ENCODE data around the gene SMOC2.
"Not testable (repeated sequence)": the region's sequence is repeated elsewhere in the genome, so short reads cannot be mapped to it uniquely, and the experiment has no call there.

The SMOC2 gene

GRCh38 chr6:168676552-168677322 lies 235.8 kb downstream of the SMOC2 start:
- in situ Hi-C loops (cut with MboI; ENCODE audit: low sequenced_read_pairs, unreplicated experiment), result no loop called here
- no peak for DNase-seq (ENCODE audit: low spot score)
- TF ChIP-seq CTCF (IDR thresholded peaks at IDR 0.05; ENCODE audit: borderline replicate concordance, control extremely low read depth, extremely low read depth, insufficient read depth, missing control alignments), result no peak

- DNase-seq (ENCODE audit: low spot score); in situ Hi-C loops (cut with MboI; ENCODE audit: low sequenced_read_pairs, unreplicated experiment): not testable (repeated sequence)
Observed at GRCh38 chr6:168677323-168677781, 236.4 kb downstream of the SMOC2 start.

- in situ Hi-C loops (cut with MboI; ENCODE audit: low sequenced_read_pairs, unreplicated experiment), result no loop called here
- no peak for DNase-seq (ENCODE audit: low spot score)
- TF ChIP-seq CTCF (IDR thresholded peaks at IDR 0.05; ENCODE audit: borderline replicate concordance, control extremely low read depth, extremely low read depth, insufficient read depth, missing control alignments), result no peak
Observed at GRCh38 chr6:168678077-168678476, 237.1 kb downstream of the SMOC2 start.

GRCh38 chr6:168678588-168678987 lies 237.6 kb downstream of the SMOC2 start:
- DNase-seq (ENCODE audit: low spot score), result no peak
- no peak for TF ChIP-seq CTCF (IDR thresholded peaks at IDR 0.05; ENCODE audit: borderline replicate concordance, control extremely low read depth, extremely low read depth, insufficient read depth, missing control alignments)
- in situ Hi-C loops (cut with MboI; ENCODE audit: low sequenced_read_pairs, unreplicated experiment), result no loop called here

- no peak for DNase-seq (ENCODE audit: low spot score)
- in situ Hi-C loops (cut with MboI; ENCODE audit: low sequenced_read_pairs, unreplicated experiment), result no loop called here
- TF ChIP-seq CTCF (IDR thresholded peaks at IDR 0.05; ENCODE audit: borderline replicate concordance, control extremely low read depth, extremely low read depth, insufficient read depth, missing control alignments), result no peak
Observed at GRCh38 chr6:168681748-168682147, 240.8 kb downstream of the SMOC2 start.

GRCh38 chr6:168683621-168684020 lies 242.6 kb downstream of the SMOC2 start:
- no peak for TF ChIP-seq CTCF (IDR thresholded peaks at IDR 0.05; ENCODE audit: borderline replicate concordance, control extremely low read depth, extremely low read depth, insufficient read depth, missing control alignments)
- DNase-seq (ENCODE audit: low spot score), result no peak
- in situ Hi-C loops (cut with MboI; ENCODE audit: low sequenced_read_pairs, unreplicated experiment), result no loop called here

- no peak for DNase-seq (ENCODE audit: low spot score)
- TF ChIP-seq CTCF (IDR thresholded peaks at IDR 0.05; ENCODE audit: borderline replicate concordance, control extremely low read depth, extremely low read depth, insufficient read depth, missing control alignments), result no peak
- in situ Hi-C loops (cut with MboI; ENCODE audit: low sequenced_read_pairs, unreplicated experiment), result no loop called here
Observed at GRCh38 chr6:168684471-168684870, 243.5 kb downstream of the SMOC2 start.
